ENCODE measurements around the gene NOL6. TPM values are rescaled to one million over a fixed set of nuclear protein-coding genes. Genes with fewer than 3 reads are reported as not detected.

The NOL6 gene
- total RNA-seq, 1 donor from 2014 or later, result 47.9 TPM

DNA sequence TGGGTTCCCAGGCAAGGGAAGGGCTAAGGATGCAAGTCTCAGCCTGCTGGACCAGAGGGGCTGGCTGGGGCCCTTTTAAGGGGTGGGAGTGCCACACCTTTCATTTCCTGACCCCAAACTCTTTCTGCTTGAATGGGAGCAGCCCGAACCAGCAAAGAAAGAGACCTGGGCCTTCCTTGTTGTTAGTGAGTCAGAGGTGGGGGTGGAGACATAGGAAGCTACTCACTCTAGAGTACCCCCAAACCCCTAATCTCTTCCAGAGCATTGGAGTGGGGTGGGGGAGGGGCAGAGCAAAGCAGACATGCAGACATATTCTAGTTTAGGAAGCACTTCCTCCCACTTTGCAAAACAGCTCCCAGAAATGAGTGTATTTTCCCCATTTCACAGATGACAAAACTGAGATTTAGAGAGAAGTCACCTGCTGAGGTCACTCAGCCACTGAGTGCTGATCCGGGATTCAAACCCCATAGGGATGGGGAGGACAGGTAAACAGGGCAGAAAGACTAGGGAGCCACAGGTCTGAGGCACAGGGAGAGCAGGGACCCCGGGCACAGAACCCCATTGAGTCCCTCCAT lies 20.4 kb downstream of the NOL6 start:
- intact Hi-C loops (cut with micrococcal nuclease), result no loop called here

DNA sequence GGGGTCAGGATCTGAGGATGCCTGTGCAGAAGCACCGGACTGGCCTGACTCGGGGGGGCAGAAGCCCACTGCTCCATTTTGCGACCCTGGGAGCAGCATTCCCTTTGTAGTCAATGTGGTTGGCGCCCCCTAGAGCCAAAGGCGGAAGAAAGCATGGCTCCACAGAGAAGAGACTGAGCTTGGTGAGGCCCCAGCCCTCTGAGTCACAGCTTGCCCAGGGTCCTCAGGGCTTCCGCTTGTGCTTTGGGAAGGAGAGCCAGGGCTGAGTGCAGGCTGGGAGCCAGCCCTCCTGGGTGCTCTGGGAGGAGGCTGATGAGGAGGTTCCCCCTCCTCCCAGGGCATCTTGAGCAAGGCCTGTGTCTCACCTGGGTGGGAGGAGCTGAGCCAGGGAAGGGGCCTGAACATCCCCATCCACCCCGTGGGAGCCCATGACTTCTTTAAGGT lies 20.9 kb downstream of the NOL6 start:
- intact Hi-C loops (cut with micrococcal nuclease), result no loop called here

DNA sequence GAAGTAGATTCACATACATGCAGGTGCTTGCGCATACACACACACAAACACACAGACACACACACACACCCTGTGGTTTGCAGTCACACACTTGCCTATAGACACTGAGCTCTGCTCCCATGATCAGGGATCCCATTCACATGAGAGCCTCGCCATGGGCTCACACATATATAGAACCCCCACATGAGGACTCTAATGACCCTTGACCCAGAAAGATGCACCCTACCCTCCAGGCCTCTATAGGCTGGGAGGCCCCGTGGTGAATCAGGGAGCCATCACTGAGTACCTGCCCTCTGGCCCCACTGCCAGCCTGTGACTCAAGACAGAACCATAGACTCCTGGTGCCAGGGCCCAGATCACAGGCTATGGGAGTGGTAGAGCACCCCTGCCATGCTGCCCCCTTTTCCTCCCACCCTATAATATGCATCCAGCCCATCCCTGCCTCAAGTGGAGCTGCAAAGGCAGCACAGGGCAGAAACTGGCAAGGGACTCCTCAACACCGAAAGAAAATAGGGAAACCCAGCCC lies 23.0 kb downstream of the NOL6 start:
- intact Hi-C loops (cut with micrococcal nuclease), result no loop called here

DNA sequence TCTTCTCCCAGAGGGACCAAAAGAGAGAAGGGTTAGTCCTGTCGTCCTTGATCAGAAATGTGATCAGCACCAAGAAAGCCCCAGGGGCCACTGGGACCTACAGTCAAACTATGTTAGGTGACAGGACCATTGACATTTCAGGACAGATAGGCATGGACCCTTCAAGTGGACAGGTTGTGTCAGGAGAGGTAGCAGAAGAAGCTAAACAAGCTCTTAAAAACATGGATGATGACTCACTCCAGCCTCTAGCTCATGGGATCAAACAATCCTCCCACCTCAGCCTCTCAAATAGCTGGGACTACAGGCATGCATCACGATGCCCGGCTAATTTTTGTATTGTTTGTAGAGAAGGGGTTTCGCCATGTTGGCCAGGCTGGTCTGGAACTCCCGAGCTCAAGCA lies 24.0 kb downstream of the NOL6 start:
- intact Hi-C loops (cut with micrococcal nuclease), result loop anchor here (5.0 to 10.0 kb wide), 2 partner anchors 47 to 185 kb away; partner anchors contain the start of genes AQP7, BAG1 and CHMP5

DNA sequence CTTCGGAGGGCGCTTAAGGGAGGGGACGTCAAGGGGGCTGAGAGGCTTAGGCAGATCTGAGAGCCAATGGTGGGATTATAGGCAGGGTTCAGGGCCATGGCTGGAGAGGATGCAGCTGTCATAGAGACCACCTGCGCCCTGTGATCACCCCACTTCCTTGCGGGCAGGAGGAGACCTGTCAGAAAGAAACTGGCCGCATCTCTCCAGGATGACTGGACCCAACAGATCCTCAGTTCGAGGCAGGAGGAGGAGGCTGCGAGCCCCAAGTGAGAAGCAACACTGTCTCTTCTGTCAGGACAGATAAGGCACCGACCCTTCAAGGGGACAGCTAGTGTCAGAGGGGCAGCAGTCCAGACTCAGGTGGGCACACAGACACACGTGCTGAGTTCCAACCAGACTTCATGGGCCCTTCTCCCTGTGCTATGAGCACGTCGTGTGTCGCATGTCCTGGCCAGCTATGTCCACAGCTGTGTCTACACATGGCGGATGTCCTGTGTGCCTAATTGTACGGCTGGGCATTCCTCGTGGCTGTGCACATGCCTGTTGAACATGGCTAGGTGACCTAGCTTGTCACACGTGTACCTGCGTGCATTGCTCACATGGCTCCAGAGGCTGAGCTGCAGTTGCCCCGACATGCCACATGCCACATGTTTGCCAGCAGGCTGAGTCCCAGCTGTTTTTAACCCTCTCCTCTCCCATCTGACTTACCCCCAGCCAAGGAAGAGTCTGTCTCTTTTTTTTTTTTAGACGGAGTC lies 25.7 kb downstream of the NOL6 start:
- intact Hi-C loops (cut with micrococcal nuclease), result loop anchor here (1.0 to 10.0 kb wide), 4 partner anchors 25 to 183 kb away; partner anchors contain the start of genes AQP7, BAG1, CHMP5 and NFX1

DNA sequence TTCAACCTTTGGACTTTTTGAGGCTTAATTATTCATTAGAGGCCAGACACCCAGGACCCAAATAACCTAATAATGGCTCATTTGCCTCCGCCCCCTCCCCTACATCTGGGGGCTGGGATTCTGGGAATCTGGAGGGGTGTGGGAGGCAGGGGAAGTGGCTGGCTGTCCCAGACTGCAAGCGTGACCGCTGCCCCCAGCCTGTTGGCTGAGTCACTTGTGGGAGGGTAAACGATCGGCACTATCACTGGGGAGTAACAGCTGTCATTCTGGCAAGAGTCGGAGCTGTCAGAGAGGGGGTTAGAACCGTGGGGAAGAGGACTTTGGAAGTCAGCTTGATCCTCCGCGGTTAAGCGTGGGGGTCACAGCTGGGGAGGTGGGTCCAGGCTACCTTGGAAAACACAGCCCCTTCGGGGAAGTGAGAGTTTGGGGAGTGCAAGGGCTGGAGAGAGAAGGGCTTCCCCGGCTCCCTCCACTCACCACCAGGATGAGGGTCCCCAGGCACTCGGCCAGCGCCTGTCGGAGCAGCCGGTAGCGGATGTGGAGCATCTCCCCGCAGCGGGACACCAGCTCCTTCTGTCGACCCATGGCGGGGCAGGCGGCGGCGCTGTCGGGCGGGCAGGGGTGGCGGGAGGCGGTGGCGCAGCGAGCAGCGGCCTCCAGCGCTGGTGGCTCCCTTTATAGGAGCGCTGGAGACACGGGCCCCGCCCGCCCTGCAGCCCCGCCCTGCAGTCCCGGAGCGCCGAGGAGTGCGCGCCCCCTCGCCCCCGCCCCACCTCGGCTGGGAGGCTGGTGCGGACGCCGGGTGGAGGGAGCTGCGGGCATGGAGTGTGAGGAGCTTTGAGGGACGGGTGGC lies 26.6 kb downstream of the NOL6 start, which contains the start of gene AQP3:
Gene AQP3, minus strand, starts transcription at position 648 of the 853 bp plus-strand sequence. Its CDS starts 63 bp downstream, at position 585.
- intact Hi-C loops (cut with micrococcal nuclease), result loop anchor here (1.0 to 10.0 kb wide), 5 partner anchors 26 to 182 kb away; partner anchors contain the start of genes AQP7, BAG1, CHMP5 and NFX1

DNA sequence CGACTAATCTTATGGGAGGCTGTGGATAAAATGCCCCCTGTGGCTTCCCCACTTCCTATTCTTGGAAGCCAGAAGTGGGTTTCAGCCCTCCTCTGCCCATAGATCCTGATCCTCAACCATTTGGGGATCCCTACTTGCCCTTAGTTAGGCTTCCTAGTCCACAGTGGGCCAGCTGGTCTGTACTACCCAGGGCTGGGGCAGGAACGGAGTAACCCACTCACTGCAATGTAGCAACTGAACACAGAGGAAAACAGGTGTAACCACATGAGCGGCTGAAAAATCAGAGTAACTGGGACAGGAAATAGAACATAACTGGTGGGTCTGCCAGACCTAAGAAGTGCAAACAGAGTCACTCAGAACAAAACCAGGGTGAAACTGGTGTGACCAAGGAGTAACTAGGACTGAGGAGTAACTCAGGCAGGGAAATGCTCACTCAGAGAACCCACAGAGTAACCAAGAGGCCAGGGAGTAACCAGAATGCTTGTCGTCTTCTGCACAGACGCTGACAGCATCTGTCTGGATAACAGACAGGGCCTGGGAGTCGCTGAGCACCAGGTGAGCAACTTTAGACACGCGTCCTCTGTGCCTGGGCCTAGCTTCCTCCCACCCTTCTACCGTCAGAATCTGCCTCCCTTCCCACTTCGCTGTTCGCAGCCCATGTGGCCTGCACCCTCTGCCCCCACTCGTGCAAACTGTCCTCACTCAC lies 27.3 kb downstream of the NOL6 start:
- intact Hi-C loops (cut with micrococcal nuclease), result loop anchor here (1.0 to 10.0 kb wide), 4 partner anchors 31 to 182 kb away; partner anchors contain the start of genes AQP7, BAG1, CHMP5 and NFX1

DNA sequence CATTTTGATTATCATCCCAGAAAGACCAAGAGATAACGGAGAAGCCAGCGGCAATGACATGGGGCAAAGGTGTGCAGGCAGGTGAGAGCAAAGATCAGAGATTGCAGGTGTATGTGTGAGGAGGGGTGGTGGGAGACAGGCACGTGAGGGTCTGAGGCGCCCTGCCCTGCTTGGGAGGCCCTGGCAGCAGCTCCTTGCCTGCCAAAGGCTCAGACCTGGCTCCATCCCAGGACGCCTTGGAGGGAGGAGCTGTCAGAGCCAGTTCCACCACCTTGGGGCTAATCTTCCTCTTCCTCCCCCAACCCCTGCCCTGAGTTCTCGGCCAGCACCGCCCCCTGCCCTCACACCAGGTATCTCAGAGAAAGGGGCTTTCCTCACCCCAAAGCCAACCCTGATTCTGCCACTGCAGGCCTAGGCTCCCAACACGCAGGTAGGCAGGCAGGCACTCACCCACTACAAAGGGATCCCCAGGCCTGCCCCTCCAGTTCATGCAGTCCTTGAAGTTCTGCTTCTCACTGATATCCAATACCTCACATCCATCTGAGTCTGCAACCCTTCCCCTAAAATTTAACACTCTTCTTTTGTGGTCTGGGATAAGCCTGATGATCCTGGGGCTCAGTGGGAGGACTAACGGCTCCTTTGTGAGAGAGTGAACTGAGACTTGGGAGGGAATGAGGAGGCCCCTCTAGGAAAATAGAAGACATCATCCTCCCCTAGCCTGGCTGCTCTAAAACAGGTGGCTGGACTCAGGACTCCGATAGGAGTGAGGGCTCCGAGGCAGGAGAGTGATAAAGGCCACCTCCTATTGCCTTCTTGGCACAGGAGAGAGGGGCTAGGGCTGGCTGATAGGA lies 28.1 kb downstream of the NOL6 start:
- intact Hi-C loops (cut with micrococcal nuclease), result loop anchor here (1.0 to 10.0 kb wide), 4 partner anchors 30 to 181 kb away; partner anchors contain the start of genes AQP7, BAG1, CHMP5 and NFX1

DNA sequence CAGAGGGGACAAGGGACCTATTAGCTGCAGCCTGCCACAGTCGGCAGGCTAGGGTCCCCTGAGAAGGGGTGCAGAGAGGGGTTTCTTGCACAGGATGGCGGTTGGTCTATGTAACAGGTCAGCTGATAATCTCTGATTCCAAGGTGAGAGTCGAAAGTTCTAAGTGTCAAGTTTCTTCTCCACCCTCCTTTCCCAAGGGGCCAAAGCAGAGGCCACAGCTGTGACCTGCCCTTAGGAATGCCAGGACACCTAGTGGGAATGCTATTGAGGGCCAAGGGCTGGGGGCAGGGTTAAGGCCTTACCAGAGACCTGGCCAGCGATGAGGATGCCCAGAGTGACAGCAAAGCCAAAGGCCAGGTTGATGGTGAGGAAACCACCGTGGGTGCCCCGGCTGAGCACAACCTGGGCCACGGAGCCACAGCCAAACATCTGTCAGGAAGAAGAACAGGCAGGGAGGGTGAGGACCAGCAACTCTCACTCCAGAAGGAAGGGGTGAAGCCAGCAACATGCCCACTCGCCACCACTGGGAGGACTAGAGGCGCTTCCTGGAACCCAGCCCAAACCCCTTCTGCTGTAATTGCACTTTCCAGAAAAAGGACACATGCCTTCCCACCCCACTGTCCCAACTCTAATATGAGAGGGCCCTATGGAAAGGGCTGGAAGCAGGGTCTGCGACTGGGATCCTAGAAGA lies 30.1 kb downstream of the NOL6 start:
- intact Hi-C loops (cut with micrococcal nuclease), result loop anchor here (10.0 kb wide), 1 partner anchor 179 kb away; the partner anchor contains the start of genes BAG1 and CHMP5

DNA sequence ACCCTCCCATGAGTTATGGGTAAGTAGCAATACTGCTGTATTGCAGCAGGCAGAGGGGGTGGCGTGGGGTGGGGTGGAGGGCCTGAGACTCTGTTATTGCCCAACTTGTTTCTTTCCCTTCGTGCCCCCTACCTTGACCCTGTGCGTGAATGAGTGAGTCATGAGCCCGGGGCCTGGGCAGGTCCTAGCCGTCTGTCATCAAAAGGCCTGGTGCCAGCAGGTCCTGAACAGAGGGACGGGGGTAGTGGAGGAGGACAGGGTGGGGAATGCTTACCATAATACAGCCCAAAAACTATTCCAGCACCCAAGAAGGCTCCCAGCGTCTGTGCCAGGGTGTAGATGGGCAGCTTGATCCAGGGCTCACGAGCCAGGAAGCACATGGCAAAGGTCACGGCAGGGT lies 30.7 kb downstream of the NOL6 start:
- intact Hi-C loops (cut with micrococcal nuclease), result loop anchor here (10.0 kb wide), 1 partner anchor 178 kb away; the partner anchor contains the start of genes BAG1 and CHMP5

DNA sequence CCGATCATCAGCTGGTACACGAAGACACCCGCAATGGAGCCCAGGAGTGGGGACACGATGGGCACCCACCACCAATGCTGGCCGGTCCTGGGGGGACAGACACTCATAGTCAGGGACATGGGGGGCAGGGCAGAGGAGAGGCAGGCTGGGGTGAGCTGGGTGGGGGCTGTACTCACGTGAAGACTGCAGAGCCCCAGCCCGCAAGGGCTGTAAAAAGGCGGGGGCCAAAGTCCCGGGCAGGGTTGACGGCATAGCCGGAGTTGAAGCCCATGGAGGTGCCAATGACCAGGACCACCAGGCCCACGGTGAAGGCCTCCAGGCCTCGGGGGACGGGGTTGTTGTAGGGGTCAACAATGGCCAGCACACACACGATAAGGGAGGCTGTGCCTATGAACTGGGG lies 31.6 kb downstream of the NOL6 start:
- intact Hi-C loops (cut with micrococcal nuclease), result loop anchor here (10.0 kb wide), 1 partner anchor 177 kb away; the partner anchor contains the start of genes BAG1 and CHMP5

DNA sequence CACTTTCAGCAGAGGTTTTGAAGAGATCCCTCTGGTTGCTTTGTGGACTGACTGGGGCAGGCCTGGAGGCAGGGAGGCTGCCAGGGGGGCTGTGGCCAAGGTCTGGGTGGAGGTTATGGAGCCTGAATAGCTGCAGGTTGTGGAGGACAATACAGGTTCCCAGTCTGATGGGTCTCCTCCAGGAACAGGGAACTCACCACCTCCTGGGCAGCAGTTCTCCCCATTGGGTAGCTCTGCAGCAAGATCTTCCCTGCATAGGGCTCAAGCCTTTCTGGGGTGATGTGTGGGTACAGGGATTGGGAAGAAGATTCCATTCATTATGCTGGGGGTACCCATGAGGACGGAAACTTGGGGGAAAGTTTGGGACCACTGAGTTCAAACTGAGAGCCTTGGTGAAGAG lies 33.1 kb downstream of the NOL6 start:
- intact Hi-C loops (cut with micrococcal nuclease), result loop anchor here (10.0 kb wide), 1 partner anchor 176 kb away; the partner anchor contains the start of genes BAG1 and CHMP5

DNA sequence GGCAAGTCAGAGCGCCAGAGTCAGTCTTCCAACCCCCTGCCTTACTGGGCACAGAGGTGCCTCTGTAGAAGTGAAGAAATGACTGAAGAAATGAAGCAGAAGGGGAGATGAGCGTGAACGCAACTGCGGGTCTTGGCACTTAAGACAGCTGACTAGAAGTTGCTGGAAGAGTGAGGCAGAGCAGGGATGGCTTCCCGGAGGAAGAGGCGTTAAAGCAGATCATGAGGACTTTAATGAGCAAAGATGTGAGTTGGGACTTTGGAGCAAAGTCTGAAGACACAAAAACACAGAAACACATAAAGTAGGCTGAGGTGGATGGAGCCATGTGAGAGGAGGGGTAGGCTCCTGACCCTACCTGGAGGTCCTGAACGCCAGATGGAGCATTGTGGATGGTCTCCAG lies 33.5 kb downstream of the NOL6 start:
- intact Hi-C loops (cut with micrococcal nuclease), result loop anchor here (10.0 kb wide), 1 partner anchor 175 kb away; the partner anchor contains the start of genes BAG1 and CHMP5

DNA sequence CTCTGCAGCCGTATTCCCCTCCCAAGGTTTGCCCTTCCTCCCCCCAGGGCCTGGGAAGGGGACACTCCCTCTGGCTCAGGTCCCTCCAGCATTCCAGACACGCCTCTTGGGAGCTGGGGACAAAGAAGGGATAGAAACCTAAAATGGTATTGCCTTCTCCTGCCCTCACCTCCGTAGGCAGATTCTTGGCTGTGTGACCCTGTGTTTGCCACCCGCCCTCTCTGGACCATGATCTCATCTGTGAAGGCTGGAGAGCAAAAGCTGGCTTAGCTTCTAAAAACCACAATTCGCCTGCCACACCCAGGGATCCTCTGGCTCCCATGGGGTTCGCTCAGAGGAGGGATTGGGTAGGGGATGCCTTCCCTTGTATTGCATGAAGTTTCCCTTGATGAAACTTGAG lies 34.0 kb downstream of the NOL6 start:
- intact Hi-C loops (cut with micrococcal nuclease), result loop anchor here (10.0 kb wide), 1 partner anchor 175 kb away; the partner anchor contains the start of genes BAG1 and CHMP5

DNA sequence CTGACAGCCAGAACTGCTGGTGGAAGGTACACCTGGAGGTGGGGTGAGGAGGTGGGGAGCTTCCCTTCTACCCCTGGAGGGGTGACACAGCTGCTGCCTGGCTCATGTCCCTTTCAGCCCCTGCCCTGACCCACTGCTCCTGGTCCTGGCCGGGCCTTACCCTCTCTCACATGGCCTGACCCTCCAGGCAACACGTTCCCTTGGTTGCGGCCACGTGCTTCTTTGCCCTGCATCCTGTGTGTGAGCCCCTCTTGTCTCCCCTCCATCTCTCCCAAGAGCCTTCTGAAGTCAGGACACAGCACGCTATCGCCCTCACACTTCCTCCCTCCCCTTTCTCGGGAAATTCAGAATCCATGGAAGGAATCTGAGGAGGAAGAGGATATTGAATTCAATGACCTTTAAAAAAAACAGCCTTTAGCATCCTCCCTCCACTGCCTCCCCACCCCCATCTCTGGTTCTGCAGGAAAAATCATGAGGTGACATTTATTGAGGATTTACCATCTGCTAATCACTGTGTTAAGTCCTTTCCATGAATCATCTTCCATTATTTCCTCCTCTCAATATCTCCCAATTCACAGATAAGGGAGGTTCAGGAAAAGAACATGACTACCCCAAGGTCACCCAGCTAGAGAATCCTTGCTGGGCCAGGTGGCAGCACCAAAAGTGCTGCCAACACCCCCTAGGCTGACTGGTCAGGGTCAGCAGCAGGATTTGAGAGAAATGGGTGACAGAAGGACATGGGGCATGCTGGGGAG lies 34.6 kb downstream of the NOL6 start:
- intact Hi-C loops (cut with micrococcal nuclease), result no loop called here

DNA sequence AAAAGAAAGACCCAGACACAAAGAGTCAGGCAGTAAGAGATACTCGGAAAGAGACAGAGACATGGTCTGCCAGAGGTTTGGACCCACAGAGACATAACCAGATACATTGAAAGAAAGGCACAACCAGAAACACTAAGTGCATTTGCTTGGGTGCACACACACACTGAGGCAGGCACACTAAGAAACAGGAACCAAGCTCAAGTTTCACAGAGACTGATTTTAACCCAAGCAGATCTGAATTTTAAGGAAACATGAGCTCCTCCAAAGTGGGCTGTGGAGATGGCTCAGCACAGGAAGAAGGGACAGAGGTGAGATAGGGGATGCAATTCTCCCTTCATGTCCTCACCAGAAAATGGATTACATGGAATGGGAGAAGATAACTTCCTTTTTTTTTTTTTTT lies 35.8 kb downstream of the NOL6 start:
- intact Hi-C loops (cut with micrococcal nuclease), result no loop called here

DNA sequence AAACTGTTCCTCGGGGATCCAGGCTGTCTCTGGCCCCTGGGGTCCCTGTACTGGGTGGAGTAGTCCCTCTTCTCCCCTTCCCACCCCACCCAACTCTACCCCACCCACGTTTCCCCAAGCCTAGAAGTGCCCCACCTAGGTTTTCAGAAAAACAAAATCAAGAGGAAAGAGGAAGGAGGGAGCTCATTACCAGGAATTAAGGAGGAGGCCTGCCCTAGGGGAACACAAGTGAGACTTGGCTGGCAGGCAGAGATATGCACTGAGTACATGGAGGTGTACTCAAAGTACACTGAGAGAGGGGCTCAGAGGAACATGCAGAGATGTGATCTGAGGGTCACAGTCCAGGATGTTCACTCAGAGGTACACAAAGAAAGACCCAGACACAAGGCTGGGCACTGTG lies 36.5 kb downstream of the NOL6 start:
- intact Hi-C loops (cut with micrococcal nuclease), result no loop called here

DNA sequence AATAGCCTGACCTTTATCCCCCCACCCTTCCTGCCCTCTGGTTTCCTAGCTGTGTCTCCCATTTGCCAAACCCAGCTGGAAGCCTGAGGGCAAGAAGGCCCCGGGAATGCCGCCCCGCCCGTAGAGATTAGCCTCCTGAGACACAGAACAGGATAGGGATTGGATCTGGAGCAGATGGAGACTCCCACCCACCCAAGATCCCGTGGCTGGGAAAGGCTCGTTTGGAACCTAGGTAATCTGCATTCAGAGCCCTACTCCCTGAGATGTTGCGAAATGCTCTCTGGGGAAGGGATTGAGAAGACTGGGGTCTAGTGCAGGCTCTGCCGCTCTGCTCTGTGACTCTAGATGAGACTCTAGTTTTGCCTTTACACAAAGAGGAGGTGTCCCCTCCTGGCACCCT lies 37.3 kb downstream of the NOL6 start:
- intact Hi-C loops (cut with micrococcal nuclease), result no loop called here
